Measurements from ENCODE around the gene FMN1. TPM values are rescaled to one million over a fixed set of nuclear protein-coding genes. Genes with fewer than 3 reads are reported as not detected.
A peak's percentile ranks its signal among the peaks of the same experiment; 100 is the strongest.

The FMN1 gene
- polyA plus RNA-seq, 3 donors: 0.28 to 3.7 (median 0.34) TPM

- Mint-ChIP-seq H3K27me3 (ENCODE audit: low read depth in 3 of 3) (peaks cover 4 to 8% (median 5%) of the 10 kb centered on the region in 3 donors), H3K9me3 (peaks cover 0 to 2% (median 0%) of the 10 kb centered on the region in 7 donors), H3K4me3 (peak overlapping the region in 1 of 2 donors; percentile 11)
These were observed 79.2 kb downstream of the FMN1 start for GRCh38 chr15:33115191-33115861.

GRCh38 chr15:33114374-33114717 is 80.2 kb downstream of the FMN1 start:
- Histone ChIP-seq H3K27ac (ENCODE audit: low read depth in 1 of 2, low read length in 2 of 2) (no peak overlapping the region), H3K9ac (ENCODE audit: insufficient read depth, low read length, poor library complexity, severe bottlenecking) (no peak overlapping the region), H3K36me3 (replicated peaks in 1 of 2; ENCODE audit: control insufficient read depth in 1 of 2, insufficient read depth in 2 of 2, low read length in 2 of 2) (no peaks in the 10 kb centered on the region), H3K79me2 (ENCODE audit: insufficient read depth, low read length) (no peaks in the 10 kb centered on the region), H3K9me3 (replicated peaks in 1 of 2; ENCODE audit: control insufficient read depth in 1 of 2, insufficient read depth in 1 of 2, low read length in 2 of 2) (no peaks in the 10 kb centered on the region), H3K4me2 (replicated peaks; ENCODE audit: extremely low read depth, low read length, poor library complexity, severe bottlenecking) (no peak overlapping the region), H3K27me3 (ENCODE audit: control insufficient read depth in 2 of 2, insufficient read depth in 2 of 2, low read length in 2 of 2) (peaks cover 0 to 3% of the 10 kb centered on the region in 2 donors), H4K20me1 (ENCODE audit: insufficient read depth, low read length) (peaks cover 26% of the 10 kb centered on the region), H2AFZ (ENCODE audit: insufficient read depth, low read depth, low read length, poor library complexity, severe bottlenecking) (no peak overlapping the region), H3K4me3 (replicated peaks in 1 of 3; ENCODE audit: low read depth in 2 of 3, low read length in 3 of 3) (no peak overlapping the region), H3K4me1 (ENCODE audit: control insufficient read depth in 1 of 2, insufficient read depth in 2 of 2, low read length in 2 of 2) (peaks cover 10 to 12% of the 10 kb centered on the region in 2 donors)
- Mint-ChIP-seq H3K4me1 (peaks cover 5% of the 10 kb centered on the region), H3K9me3 (peaks cover 0 to 2% (median 0%) of the 10 kb centered on the region in 7 donors), H3K36me3 (peaks cover 0 to 9% of the 10 kb centered on the region in 2 donors), H3K27me3 (ENCODE audit: low read depth in 3 of 3) (peaks cover 4 to 6% (median 4%) of the 10 kb centered on the region in 3 donors), H3K27ac (no peak overlapping the region), H3K4me3 (no peak overlapping the region)
- intact Hi-C loops (cut with micrococcal nuclease): loop anchor here in 1 of 2 donors (10.0 kb wide), 1 partner anchor 60 kb away; no protein-coding TSS in a partner anchor
- 92% methylated on average over 3 of the region's 8 CpGs for WGBS (ENCODE audit: insufficient coverage)
- DNase-seq: no peak
- TF ChIP-seq CTCF (IDR thresholded peaks at IDR 0.05): no peak

More at GRCh38 chr15:33115191-33115861, 79.2 kb downstream of the FMN1 start:
- Histone ChIP-seq H3K9ac (ENCODE audit: insufficient read depth, low read length, poor library complexity, severe bottlenecking) (no peak overlapping the region), H3K4me1 (ENCODE audit: control insufficient read depth in 1 of 2, insufficient read depth in 2 of 2, low read length in 2 of 2) (peaks cover 10 to 12% of the 10 kb centered on the region in 2 donors), H3K4me3 (replicated peaks in 1 of 3; ENCODE audit: low read depth in 2 of 3, low read length in 3 of 3) (no peak overlapping the region), H3K27ac (ENCODE audit: low read depth in 1 of 2, low read length in 2 of 2) (no peak overlapping the region), H3K9me3 (replicated peaks in 1 of 2; ENCODE audit: control insufficient read depth in 1 of 2, insufficient read depth in 1 of 2, low read length in 2 of 2) (no peaks in the 10 kb centered on the region), H3K4me2 (replicated peaks; ENCODE audit: extremely low read depth, low read length, poor library complexity, severe bottlenecking) (no peak overlapping the region), H3K79me2 (ENCODE audit: insufficient read depth, low read length) (no peaks in the 10 kb centered on the region), H3K36me3 (replicated peaks in 1 of 2; ENCODE audit: control insufficient read depth in 1 of 2, insufficient read depth in 2 of 2, low read length in 2 of 2) (no peaks in the 10 kb centered on the region), H4K20me1 (ENCODE audit: insufficient read depth, low read length) (peaks cover 26% of the 10 kb centered on the region), H3K27me3 (ENCODE audit: control insufficient read depth in 2 of 2, insufficient read depth in 2 of 2, low read length in 2 of 2) (peaks cover 0 to 3% of the 10 kb centered on the region in 2 donors), H2AFZ (ENCODE audit: insufficient read depth, low read depth, low read length, poor library complexity, severe bottlenecking) (no peak overlapping the region)
- 65% methylated on average over 3 of the region's 4 CpGs for WGBS (ENCODE audit: insufficient coverage)
- H3K36me3 Mint-ChIP-seq: peaks cover 0 to 9% of the 10 kb centered on the region in 2 donors
- intact Hi-C loops (cut with micrococcal nuclease): loop anchor here in 1 of 2 donors (10.0 kb wide), 1 partner anchor 61 kb away; no protein-coding TSS in a partner anchor
- H3K27ac Mint-ChIP-seq: no peak overlapping the region
- peaks cover 5% of the 10 kb centered on the region for H3K4me1 Mint-ChIP-seq
- TF ChIP-seq CTCF (IDR thresholded peaks at IDR 0.05): no peak
- no peak for DNase-seq
